ENCODE measurements around the gene CTNND2. TPM values are rescaled to one million over a fixed set of nuclear protein-coding genes. Genes with fewer than 3 reads are reported as not detected.

The CTNND2 gene
- total RNA-seq, 2 experiments from 2014 or later, result not detected

GRCh38 chr5:10999714-11000113 is 904.5 kb downstream of the CTNND2 start:
- no peaks in the 10 kb centered on the region for H3K27me3 Mint-ChIP-seq
- DNase-seq, result no peak

GRCh38 chr5:10995891-10996290 is 908.4 kb downstream of the CTNND2 start:
- Mint-ChIP-seq H3K36me3 (no peaks in the 10 kb centered on the region), H3K4me3 (no peak overlapping the region), H3K27me3 (no peaks in the 10 kb centered on the region), H3K9me3 (ENCODE audit: low read depth) (no peaks in the 10 kb centered on the region), H3K4me1 (no peaks in the 10 kb centered on the region), H3K27ac (no peak overlapping the region)
- no peak for ATAC-seq
- DNase-seq, result no peak
- CTCF ChIA-PET, result no interaction called here

More at GRCh38 chr5:10999714-11000113, 904.5 kb downstream of the CTNND2 start:
- Mint-ChIP-seq H3K27ac (no peak overlapping the region), H3K4me1 (no peaks in the 10 kb centered on the region), H3K9me3 (ENCODE audit: low read depth) (no peaks in the 10 kb centered on the region), H3K4me3 (no peak overlapping the region), H3K36me3 (no peaks in the 10 kb centered on the region)
- CTCF ChIA-PET, result no interaction called here
- no peak for ATAC-seq

- no peak overlapping the region for H3K4me3 Mint-ChIP-seq
- H3K27me3 Mint-ChIP-seq, result no peaks in the 10 kb centered on the region
- ATAC-seq (no peak), DNase-seq (no peak)
- H3K9me3 Mint-ChIP-seq (ENCODE audit: low read depth), result no peaks in the 10 kb centered on the region
- CTCF ChIA-PET, result no interaction called here
- H3K36me3 Mint-ChIP-seq, result no peaks in the 10 kb centered on the region
- no peaks in the 10 kb centered on the region for H3K4me1 Mint-ChIP-seq
- no peak overlapping the region for H3K27ac Mint-ChIP-seq
These were observed 909.9 kb downstream of the CTNND2 start for GRCh38 chr5:10994091-10994986.

GRCh38 chr5:10990634-10991033 is 913.6 kb downstream of the CTNND2 start:
- H3K4me3 Mint-ChIP-seq, result no peak overlapping the region
- H3K9me3 Mint-ChIP-seq (ENCODE audit: low read depth), result no peaks in the 10 kb centered on the region
- CTCF ChIA-PET, result no interaction called here
- no peak for DNase-seq
- no peaks in the 10 kb centered on the region for H3K27me3 Mint-ChIP-seq
- no peaks in the 10 kb centered on the region for H3K36me3 Mint-ChIP-seq
- no peak overlapping the region for H3K27ac Mint-ChIP-seq
- ATAC-seq, result no peak
- peaks cover 8% of the 10 kb centered on the region for H3K4me1 Mint-ChIP-seq

- no peak overlapping the region for H3K27ac Mint-ChIP-seq
- DNase-seq (no peak), ATAC-seq (no peak)
- no peak overlapping the region for H3K4me3 Mint-ChIP-seq
- CTCF ChIA-PET, result no interaction called here
- no peaks in the 10 kb centered on the region for H3K27me3 Mint-ChIP-seq
- no peaks in the 10 kb centered on the region for H3K9me3 Mint-ChIP-seq (ENCODE audit: low read depth)
- no peaks in the 10 kb centered on the region for H3K36me3 Mint-ChIP-seq
- H3K4me1 Mint-ChIP-seq, result peaks cover 8% of the 10 kb centered on the region
These were observed 914.5 kb downstream of the CTNND2 start for GRCh38 chr5:10989577-10990263.

GRCh38 chr5:10988622-10989021 is 915.6 kb downstream of the CTNND2 start:
- CTCF ChIA-PET, result interaction anchor here (0.7 to 1.9 kb wide), 5 partner anchors 15 to 536 kb away, joined by 3 to 9 read pairs (median 4); no protein-coding TSS in a partner anchor
- H3K27ac Mint-ChIP-seq, result no peak overlapping the region
- DNase-seq (no peak), ATAC-seq (no peak)
- H3K4me1 Mint-ChIP-seq, result peaks cover 8% of the 10 kb centered on the region
- no peaks in the 10 kb centered on the region for H3K27me3 Mint-ChIP-seq
- no peaks in the 10 kb centered on the region for H3K9me3 Mint-ChIP-seq (ENCODE audit: low read depth)
- no peaks in the 10 kb centered on the region for H3K36me3 Mint-ChIP-seq
- no peak overlapping the region for H3K4me3 Mint-ChIP-seq

- Mint-ChIP-seq H3K9me3 (ENCODE audit: low read depth) (no peaks in the 10 kb centered on the region), H3K27ac (no peak overlapping the region), H3K4me3 (peak overlapping the region; percentile 17), H3K27me3 (no peaks in the 10 kb centered on the region), H3K36me3 (no peaks in the 10 kb centered on the region), H3K4me1 (peaks cover 8% of the 10 kb centered on the region)
- CTCF ChIA-PET, result interaction anchor here (0.7 to 1.9 kb wide), 6 partner anchors 16 to 535 kb away, joined by 3 to 9 read pairs (median 4); no protein-coding TSS in a partner anchor
- ATAC-seq (peak; percentile 73), DNase-seq (peak; percentile 74)
These were observed 916.2 kb downstream of the CTNND2 start for GRCh38 chr5:10987925-10988504.

GRCh38 chr5:10987276-10987924 is 916.8 kb downstream of the CTNND2 start:
- Mint-ChIP-seq H3K27me3 (no peaks in the 10 kb centered on the region), H3K4me1 (peaks cover 8% of the 10 kb centered on the region), H3K9me3 (ENCODE audit: low read depth) (no peaks in the 10 kb centered on the region), H3K36me3 (no peaks in the 10 kb centered on the region), H3K27ac (no peak overlapping the region), H3K4me3 (no peak overlapping the region)
- CTCF ChIA-PET, result interaction anchor here (1.0 to 1.9 kb wide), 4 partner anchors 17 to 535 kb away, joined by 3 to 9 read pairs (median 4); no protein-coding TSS in a partner anchor
- DNase-seq (no peak), ATAC-seq (no peak)

- Mint-ChIP-seq H3K36me3 (no peaks in the 10 kb centered on the region), H3K4me3 (no peak overlapping the region), H3K27me3 (no peaks in the 10 kb centered on the region), H3K4me1 (peaks cover 8% of the 10 kb centered on the region), H3K9me3 (ENCODE audit: low read depth) (no peaks in the 10 kb centered on the region), H3K27ac (no peak overlapping the region)
- CTCF ChIA-PET, result no interaction called here
- no peak for DNase-seq
- no peak for ATAC-seq
These were observed 918.5 kb downstream of the CTNND2 start for GRCh38 chr5:10985721-10986110.

GRCh38 chr5:10985091-10985720 is 919.0 kb downstream of the CTNND2 start:
- no peak for ATAC-seq
- Mint-ChIP-seq H3K27me3 (no peaks in the 10 kb centered on the region), H3K4me3 (no peak overlapping the region), H3K27ac (no peak overlapping the region), H3K4me1 (peaks cover 8% of the 10 kb centered on the region), H3K9me3 (ENCODE audit: low read depth) (no peaks in the 10 kb centered on the region), H3K36me3 (no peaks in the 10 kb centered on the region)
- CTCF ChIA-PET, result no interaction called here
- DNase-seq, result no peak

- H3K4me3 Mint-ChIP-seq, result no peak overlapping the region
- H3K4me1 Mint-ChIP-seq, result peaks cover 8% of the 10 kb centered on the region
- DNase-seq, result no peak
- H3K27ac Mint-ChIP-seq, result no peak overlapping the region
- no peaks in the 10 kb centered on the region for H3K36me3 Mint-ChIP-seq
- no peaks in the 10 kb centered on the region for H3K27me3 Mint-ChIP-seq
- no peak for ATAC-seq
- no peaks in the 10 kb centered on the region for H3K9me3 Mint-ChIP-seq (ENCODE audit: low read depth)
- CTCF ChIA-PET, result no interaction called here
These were observed 920.1 kb downstream of the CTNND2 start for GRCh38 chr5:10984021-10984715.

GRCh38 chr5:10982626-10983025 is 921.6 kb downstream of the CTNND2 start:
- no peaks in the 10 kb centered on the region for H3K27me3 Mint-ChIP-seq
- no peaks in the 10 kb centered on the region for H3K4me1 Mint-ChIP-seq
- CTCF ChIA-PET, result no interaction called here
- no peaks in the 10 kb centered on the region for H3K36me3 Mint-ChIP-seq
- H3K27ac Mint-ChIP-seq, result no peak overlapping the region
- ATAC-seq (no peak), DNase-seq (no peak)
- H3K4me3 Mint-ChIP-seq, result no peak overlapping the region
- H3K9me3 Mint-ChIP-seq (ENCODE audit: low read depth), result no peaks in the 10 kb centered on the region

Data from activated CD8-positive, alpha-beta memory T cell treated with anti-CD3 and anti-CD28 coated beads, Interleukin-2, amount 10 ng/mL, durations not matched to agents 7 days and 5 days (primary cell).